Measurements from ENCODE around the gene CCN2. TPM values are rescaled to one million over a fixed set of nuclear protein-coding genes. Genes with fewer than 3 reads are reported as not detected.
"Not testable (repeated sequence)": the region's sequence is repeated elsewhere in the genome, so short reads cannot be mapped to it uniquely, and the experiment has no call there.

Gene CCN2
- total RNA-seq, 1 experiment from 2014 or later = 3.1 TPM

DNA sequence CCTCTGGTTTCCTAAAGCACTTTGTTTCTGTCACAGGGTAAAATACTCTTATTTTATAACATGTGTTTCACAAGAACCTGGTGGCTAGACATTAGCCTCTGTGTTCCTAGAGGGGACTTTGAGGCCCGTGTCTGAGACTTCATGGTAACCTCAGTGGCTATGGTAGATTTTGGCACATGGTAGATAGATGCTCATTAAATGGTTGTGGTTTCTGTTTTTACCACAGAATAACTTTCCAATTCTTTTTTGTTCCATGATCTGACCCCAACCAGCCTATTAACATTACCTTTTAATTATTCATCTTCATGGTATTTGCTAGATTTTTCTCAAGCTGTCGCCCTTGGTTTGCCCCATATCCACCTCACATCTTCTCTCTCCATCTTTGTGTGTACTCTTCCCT, 34.3 kb downstream of the CCN2 start:
- DNase-seq (ENCODE audit: low read depth, low spot score) (no peak), ATAC-seq (no peak)
- RAD21 ChIA-PET (ENCODE audit: low non-redundant PET in 1 of 2, low total read pairs in 2 of 2, uncharacterized antibody in 2 of 2, unreplicated experiment in 2 of 2) = no interaction called here
- Histone ChIP-seq H3K4me1 (ENCODE audit: control insufficient read depth in 1 of 2, insufficient read depth in 2 of 2, low read length in 2 of 2) (0 out of 4 replicates have a peak, but pooled peaks cover 0 to 7% of the 10 kb centered on the region in 2 experiments), H3K9ac (ENCODE audit: low read length) (no peak overlapping the region), H3K36me3 (ENCODE audit: control insufficient read depth in 1 of 2, insufficient read depth in 2 of 2, low read length in 2 of 2) (no peaks in the 10 kb centered on the region), H3K4me3 (replicated peaks in 1 of 2; ENCODE audit: low read depth in 1 of 2, low read length in 2 of 2) (no peak overlapping the region), H3K9me3 (ENCODE audit: control insufficient read depth in 1 of 2, insufficient read depth in 1 of 2, low read depth in 1 of 2, low read length in 2 of 2) (no peaks in the 10 kb centered on the region), H3K9me2 (ENCODE audit: insufficient read depth) (no peaks in the 10 kb centered on the region), H2AFZ (ENCODE audit: low read depth, low read length, poor library complexity, severe bottlenecking) (no peak overlapping the region), H3K4me2 (ENCODE audit: low read length) (no peak overlapping the region), H3K79me2 (ENCODE audit: insufficient read depth, low read length) (no peaks in the 10 kb centered on the region), H3K27ac (ENCODE audit: low read depth, low read length) (no peak overlapping the region), H3K27me3 (ENCODE audit: insufficient read depth, low read length) (no peaks in the 10 kb centered on the region), H4K20me1 (ENCODE audit: insufficient read depth) (no peaks in the 10 kb centered on the region)
- no TSS peak for BruUV-seq (replicated peaks)
- POLR2A ChIA-PET = no interaction called here
- TF ChIP-seq SP1 (IDR thresholded peaks at IDR 0.05; ENCODE audit: low read depth) (no peak), JUND (IDR thresholded peaks at IDR 0.05) (no peak)
- intact Hi-C loops (cut with micrococcal nuclease) = no loop called here
- CTCF ChIA-PET = interaction anchor here (1.2 to 2.6 kb wide), 3 partner anchors 7 to 222 kb away, joined by 3 to 28 read pairs (median 7); no protein-coding TSS in a partner anchor

DNA sequence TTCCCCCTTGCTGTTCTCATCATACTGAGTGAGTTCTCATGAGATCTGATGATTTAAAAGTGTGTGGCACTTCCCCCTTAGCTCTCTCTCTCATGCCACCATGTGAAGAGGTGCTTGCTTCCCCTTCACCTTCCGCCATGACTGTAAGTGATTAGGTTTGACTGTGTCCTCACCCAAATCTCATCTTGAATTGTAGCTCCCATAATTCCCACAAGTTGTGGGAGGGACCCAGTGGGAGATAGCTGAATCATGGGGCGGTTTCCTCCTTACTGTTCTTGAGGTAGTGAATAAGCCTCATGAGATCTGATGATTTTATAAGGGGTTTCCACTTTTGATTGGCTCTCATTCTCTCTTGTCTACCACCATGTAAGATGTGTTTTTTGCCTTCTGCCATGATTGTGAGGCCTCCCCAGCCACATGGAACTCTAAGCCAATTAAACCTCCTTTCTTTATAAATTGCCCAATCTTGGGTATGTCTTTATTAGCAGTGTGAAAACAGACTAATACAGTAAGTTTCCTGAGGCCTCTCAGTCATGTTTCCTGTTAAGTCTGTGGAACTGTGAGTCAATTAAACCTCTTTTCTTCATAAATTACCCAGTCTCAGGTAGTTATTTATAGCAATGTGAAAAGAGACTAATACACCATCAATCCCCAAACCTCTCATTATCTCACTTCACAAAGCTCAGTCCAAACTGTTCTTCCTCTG, 34.9 kb downstream of the CCN2 start:
- H2AFZ ChIP-seq (ENCODE audit: low read depth, low read length, poor library complexity, severe bottlenecking); H4K20me1 ChIP-seq (ENCODE audit: insufficient read depth); H3K4me3 ChIP-seq (replicated peaks in 1 of 2; ENCODE audit: low read depth in 1 of 2, low read length in 2 of 2); H3K79me2 ChIP-seq (ENCODE audit: insufficient read depth, low read length); H3K27me3 ChIP-seq (ENCODE audit: insufficient read depth, low read length); intact Hi-C loops (cut with micrococcal nuclease); BruUV-seq (replicated peaks); H3K4me2 ChIP-seq (ENCODE audit: low read length); H3K9me2 ChIP-seq (ENCODE audit: insufficient read depth); H3K4me1 ChIP-seq (ENCODE audit: control insufficient read depth in 1 of 2, insufficient read depth in 2 of 2, low read length in 2 of 2); H3K27ac ChIP-seq (ENCODE audit: low read depth, low read length); DNase-seq (ENCODE audit: low read depth, low spot score); ATAC-seq; H3K9ac ChIP-seq (ENCODE audit: low read length); RAD21 ChIA-PET (ENCODE audit: low non-redundant PET in 1 of 2, low total read pairs in 2 of 2, uncharacterized antibody in 2 of 2, unreplicated experiment in 2 of 2); H3K9me3 ChIP-seq (ENCODE audit: control insufficient read depth in 1 of 2, insufficient read depth in 1 of 2, low read depth in 1 of 2, low read length in 2 of 2); H3K36me3 ChIP-seq (ENCODE audit: control insufficient read depth in 1 of 2, insufficient read depth in 2 of 2, low read length in 2 of 2): not testable (repeated sequence)
- ChIA-PET CTCF (interaction anchor here (1.8 to 2.6 kb wide), 4 partner anchors 8 to 363 kb away, joined by 5 to 28 read pairs (median 20); no protein-coding TSS in a partner anchor), POLR2A (interaction anchor here (2.1 kb wide), 1 partner anchor 35 kb away, joined by 5 read pairs; the partner anchor contains the start of gene CCN2)
